Breast epithelium (tissue), 3 donors: ENCODE data around the gene FAM227B.

Experiments
- POLR2A ChIP-seq: fragments of 450-650 bp; IDR thresholded peaks from one replicate; pipeline ENCODE4 v1.6.1; 2016; ENCODE audit warnings: antibody characterized with exemption, mild to moderate bottlenecking, moderate library complexity
- POLR2AphosphoS5 ChIP-seq, 3 donors: sonication (generic); formaldehyde crosslinking; IDR thresholded peaks; one replicate each; pipeline ENCODE4 v1.6.1; 2017; ENCODE audit warnings: antibody characterized with exemption in 3 of 3
- TF ChIP-seq, protein P1 (sequence below), 3 donors: fragments of 450-650 bp; IDR thresholded peaks; one replicate each; pipeline ENCODE4 v1.5.1; 2016 to 2017; ENCODE audit warnings: antibody characterized with exemption in 3 of 3, mild to moderate bottlenecking in 3 of 3, moderate library complexity in 3 of 3

DNA sequence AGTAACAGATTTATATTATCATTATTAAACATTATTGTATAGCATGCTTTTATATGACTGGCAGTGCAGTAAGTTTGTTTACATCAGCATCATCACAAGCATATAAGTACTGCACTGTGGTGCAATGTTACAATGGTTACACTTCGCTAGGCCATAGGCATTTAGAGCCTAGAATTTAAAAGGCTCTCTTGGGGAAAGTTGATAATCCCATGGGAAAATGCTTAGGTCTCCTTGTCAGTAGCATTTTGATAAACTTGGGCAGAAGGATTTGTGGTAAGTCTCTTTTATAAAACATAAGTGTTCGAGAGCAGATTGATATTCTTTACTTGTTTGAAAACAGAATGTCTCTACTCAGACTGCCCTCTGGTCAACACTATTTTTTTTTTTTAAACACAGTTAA is 7.8 kb upstream of the FAM227B start:
- TF ChIP-seq POLR2A (no peak), POLR2AphosphoS5 (IDR thresholded peaks at IDR 0.05) (no peak)
- TF ChIP-seq, protein P1, sequence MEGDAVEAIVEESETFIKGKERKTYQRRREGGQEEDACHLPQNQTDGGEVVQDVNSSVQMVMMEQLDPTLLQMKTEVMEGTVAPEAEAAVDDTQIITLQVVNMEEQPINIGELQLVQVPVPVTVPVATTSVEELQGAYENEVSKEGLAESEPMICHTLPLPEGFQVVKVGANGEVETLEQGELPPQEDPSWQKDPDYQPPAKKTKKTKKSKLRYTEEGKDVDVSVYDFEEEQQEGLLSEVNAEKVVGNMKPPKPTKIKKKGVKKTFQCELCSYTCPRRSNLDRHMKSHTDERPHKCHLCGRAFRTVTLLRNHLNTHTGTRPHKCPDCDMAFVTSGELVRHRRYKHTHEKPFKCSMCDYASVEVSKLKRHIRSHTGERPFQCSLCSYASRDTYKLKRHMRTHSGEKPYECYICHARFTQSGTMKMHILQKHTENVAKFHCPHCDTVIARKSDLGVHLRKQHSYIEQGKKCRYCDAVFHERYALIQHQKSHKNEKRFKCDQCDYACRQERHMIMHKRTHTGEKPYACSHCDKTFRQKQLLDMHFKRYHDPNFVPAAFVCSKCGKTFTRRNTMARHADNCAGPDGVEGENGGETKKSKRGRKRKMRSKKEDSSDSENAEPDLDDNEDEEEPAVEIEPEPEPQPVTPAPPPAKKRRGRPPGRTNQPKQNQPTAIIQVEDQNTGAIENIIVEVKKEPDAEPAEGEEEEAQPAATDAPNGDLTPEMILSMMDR (IDR thresholded peaks at IDR 0.05): no peak
